PC-9 (cell line): ENCODE data around the gene SIPA1L3. TPM values are rescaled to one million over a fixed set of nuclear protein-coding genes. Genes with fewer than 3 reads are reported as not detected.
"Not testable (repeated sequence)": the region's sequence is repeated elsewhere in the genome, so short reads cannot be mapped to it uniquely, and the experiment has no call there.

Experiments used
- BruUV-seq: library from RNA; stranded (reverse); fragments of 400-500 nt; replicated peaks from 2 replicates; lab custom pipeline; 2021; lab: Mats Ljungman, UMichigan
- CTCF ChIA-PET: fragments of 300-600 bp; sonication (Branson Sonifier 250); formaldehyde crosslinking; loops from one replicate; lab custom pipeline; 2022; ENCODE audit warnings: antibody characterized with exemption; lab: Charles Lee
- POLR2A ChIA-PET: fragments of 300-600 bp; sonication (Branson Sonifier 250); formaldehyde crosslinking; loops from one replicate; lab custom pipeline; 2022; ENCODE audit warnings: antibody characterized with exemption; ENCODE audit not compliant: unreplicated experiment; lab: Charles Lee
- DNase-seq, 2 experiments: peaks; one replicate each; pipeline versions ENCODE4 v3.0.0 to v3.0.0-alpha.2; 2015 to 2022; ENCODE audit warnings: mixed read lengths in 1 of 2
- H2AFZ ChIP-seq: fragments of 200-600 bp; sonication (generic); 2 replicates; pipeline ENCODE4 v1.8.1; 2017; ENCODE audit warnings: antibody characterized with exemption
- H3F3A ChIP-seq: fragments of 200-600 bp; sonication (generic); 2 replicates; pipeline ENCODE4 v1.8.1; 2017; ENCODE audit warnings: antibody characterized with exemption, mild to moderate bottlenecking, low read depth; ENCODE audit not compliant: insufficient read depth
- H3K27ac ChIP-seq: fragments of 200-600 bp; sonication (generic); 2 replicates; pipeline ENCODE4 v1.6.1; 2016; ENCODE audit warnings: mixed run types
- H3K27me3 ChIP-seq: fragments of 200-600 bp; sonication (generic); 2 replicates; pipeline ENCODE4 v1.6.1; 2016; ENCODE audit warnings: low read depth, mixed run types; ENCODE audit not compliant: insufficient read depth
- H3K36me3 ChIP-seq: fragments of 200-600 bp; sonication (generic); 2 replicates; pipeline ENCODE4 v1.6.1; 2016; ENCODE audit warnings: low read depth, mixed run types
- H3K4me1 ChIP-seq: fragments of 200-600 bp; sonication (generic); replicated peaks from 2 replicates; pipeline ENCODE4 v1.6.1; 2016; ENCODE audit warnings: mixed run types; ENCODE audit not compliant: insufficient read depth
- H3K4me2 ChIP-seq: fragments of 200-600 bp; sonication (generic); 2 replicates; pipeline ENCODE4 v1.6.1; 2017; ENCODE audit warnings: mixed run types
- H3K4me3 ChIP-seq: fragments of 200-600 bp; sonication (generic); 2 replicates; pipeline ENCODE4 v1.6.1; 2016; ENCODE audit warnings: mixed run types
- H3K79me2 ChIP-seq: fragments of 200-600 bp; sonication (generic); 2 replicates; pipeline ENCODE4 v1.6.1; 2017; ENCODE audit warnings: low read depth, mixed run types
- H3K9me2 ChIP-seq: fragments of 200-600 bp; sonication (generic); 2 replicates; pipeline ENCODE4 v1.8.1; 2017; ENCODE audit warnings: mild to moderate bottlenecking; ENCODE audit not compliant: insufficient read depth
- H3K9me3 ChIP-seq: fragments of 200-600 bp; sonication (generic); 2 replicates; pipeline ENCODE4 v1.8.1; 2016; ENCODE audit warnings: low read depth; ENCODE audit not compliant: insufficient read depth
- H4K20me1 ChIP-seq: fragments of 200-600 bp; sonication (generic); 2 replicates; pipeline ENCODE4 v1.8.1; 2017; ENCODE audit not compliant: insufficient read depth
- EZH2 ChIP-seq: fragments of 200-600 bp; sonication (generic); IDR thresholded peaks from 2 replicates; pipeline ENCODE4 v1.8.0; 2017; ENCODE audit warnings: antibody characterized with exemption, low read depth
- intact Hi-C: fragments of 100-400 bp; cut with micrococcal nuclease; formaldehyde crosslinking; loops from one replicate; pipeline ENCODE4 v1.10.0; 2022; ENCODE audit not compliant: unreplicated experiment
- total RNA-seq: library from RNA; stranded (reverse); gene quantifications from 2 replicates; pipeline ENCODE4 v1.2.3, GENCODE V29; 2021
- TF ChIP-seq, protein P1 (sequence below): fragments of 200-600 bp; sonication (generic); conservative IDR thresholded peaks from 2 replicates; pipeline ENCODE4 v1.6.1; 2017; ENCODE audit warnings: mixed run types, antibody characterized with exemption, mild to moderate bottlenecking, moderate library complexity

The SIPA1L3 gene
- total RNA-seq, 1 experiment from 2014 or later = 55.2 TPM

DNA sequence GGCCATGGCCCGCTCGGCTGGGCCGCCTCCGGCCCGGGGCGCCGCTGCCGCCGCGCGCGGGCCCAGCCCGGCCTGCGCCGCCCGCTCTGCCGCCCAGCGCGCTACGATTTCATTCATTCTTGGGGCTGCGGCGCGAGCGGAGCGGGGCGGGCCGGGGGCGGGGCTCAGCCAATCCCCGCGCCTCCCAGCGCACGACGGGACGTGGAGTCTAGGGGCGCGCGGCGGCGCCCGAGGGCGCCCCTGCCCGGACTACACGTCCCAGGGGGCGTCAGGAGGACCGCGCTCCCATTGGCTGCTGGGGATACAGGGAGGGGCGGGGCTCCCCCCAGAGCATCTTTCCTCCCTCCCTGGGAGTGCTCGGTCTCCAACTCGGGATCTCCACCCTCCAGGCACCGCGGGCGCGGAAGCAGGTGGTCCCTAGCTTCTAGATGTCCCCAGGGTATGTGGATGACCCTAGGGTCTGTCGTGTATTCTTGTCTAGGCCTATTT lies 322.6 kb downstream of the SIPA1L3 start:
- 0 out of 2 replicates have a peak, but pooled peaks cover 6% of the 10 kb centered on the region for H3K4me1 ChIP-seq
- H3K4me2 ChIP-seq = peak overlapping the region; percentile 68; the same call in 1 of the 2 replicates
- peaks cover 11% of the 10 kb centered on the region for H3F3A ChIP-seq
- H3K79me2 ChIP-seq = no peaks in the 10 kb centered on the region
- intact Hi-C loops = loop anchor here (5.0 to 10.0 kb wide), 3 partner anchors 158 to 405 kb away; partner anchors contain the start of genes FAM98C, GGN and SPRED3
- no peak overlapping the region for H3K27ac ChIP-seq
- no TSS peak for BruUV-seq
- no peaks in the 10 kb centered on the region for H3K36me3 ChIP-seq
- no peaks in the 10 kb centered on the region for H3K9me3 ChIP-seq
- ChIA-PET CTCF (no interaction called here), POLR2A (no interaction called here)
- H3K9me2 ChIP-seq = no peaks in the 10 kb centered on the region
- peak in 1 of 2 experiments; percentile 56 for DNase-seq
- TF ChIP-seq, protein P1, sequence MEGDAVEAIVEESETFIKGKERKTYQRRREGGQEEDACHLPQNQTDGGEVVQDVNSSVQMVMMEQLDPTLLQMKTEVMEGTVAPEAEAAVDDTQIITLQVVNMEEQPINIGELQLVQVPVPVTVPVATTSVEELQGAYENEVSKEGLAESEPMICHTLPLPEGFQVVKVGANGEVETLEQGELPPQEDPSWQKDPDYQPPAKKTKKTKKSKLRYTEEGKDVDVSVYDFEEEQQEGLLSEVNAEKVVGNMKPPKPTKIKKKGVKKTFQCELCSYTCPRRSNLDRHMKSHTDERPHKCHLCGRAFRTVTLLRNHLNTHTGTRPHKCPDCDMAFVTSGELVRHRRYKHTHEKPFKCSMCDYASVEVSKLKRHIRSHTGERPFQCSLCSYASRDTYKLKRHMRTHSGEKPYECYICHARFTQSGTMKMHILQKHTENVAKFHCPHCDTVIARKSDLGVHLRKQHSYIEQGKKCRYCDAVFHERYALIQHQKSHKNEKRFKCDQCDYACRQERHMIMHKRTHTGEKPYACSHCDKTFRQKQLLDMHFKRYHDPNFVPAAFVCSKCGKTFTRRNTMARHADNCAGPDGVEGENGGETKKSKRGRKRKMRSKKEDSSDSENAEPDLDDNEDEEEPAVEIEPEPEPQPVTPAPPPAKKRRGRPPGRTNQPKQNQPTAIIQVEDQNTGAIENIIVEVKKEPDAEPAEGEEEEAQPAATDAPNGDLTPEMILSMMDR = no peak
- no peak for TF ChIP-seq EZH2
- no peak overlapping the region for H2AFZ ChIP-seq
- no peak overlapping the region for H3K4me3 ChIP-seq
- H3K27me3 ChIP-seq = peaks cover 14% of the 10 kb centered on the region; the same call in 1 of the 2 replicates
- H4K20me1 ChIP-seq = no peaks in the 10 kb centered on the region

GRCh38 chr19:38230506-38231133 lies 323.6 kb downstream of the SIPA1L3 start:
- POLR2A ChIA-PET = interaction anchor here (0.7 kb wide), 1 partner anchor 25 kb away, joined by 6 read pairs; no protein-coding TSS in a partner anchor
- H3K9me3 ChIP-seq, H3K9me2 ChIP-seq, H3K4me3 ChIP-seq, BruUV-seq, H3K79me2 ChIP-seq, H2AFZ ChIP-seq, H3K4me1 ChIP-seq, H3K36me3 ChIP-seq, H4K20me1 ChIP-seq, H3K4me2 ChIP-seq, H3K27ac ChIP-seq, DNase-seq: not testable (repeated sequence)
- peaks cover 11% of the 10 kb centered on the region for H3F3A ChIP-seq
- CTCF ChIA-PET = interaction anchor here (0.6 kb wide), 1 partner anchor 108 kb away, joined by 6 read pairs; no protein-coding TSS in a partner anchor
- H3K27me3 ChIP-seq = peaks cover 14% of the 10 kb centered on the region; the same call in 1 of the 2 replicates
- intact Hi-C loops = loop anchor here (5.0 to 10.0 kb wide), 3 partner anchors 157 to 404 kb away; partner anchors contain the start of genes FAM98C, GGN and SPRED3

GRCh38 chr19:38231918-38232317 lies 324.9 kb downstream of the SIPA1L3 start:
- H3K79me2 ChIP-seq = no peaks in the 10 kb centered on the region
- no peaks in the 10 kb centered on the region for H3K9me2 ChIP-seq
- H2AFZ ChIP-seq = no peak overlapping the region
- peaks cover 14% of the 10 kb centered on the region; the same call in 1 of the 2 replicates for H3K27me3 ChIP-seq
- H3K4me1 ChIP-seq = 0 out of 2 replicates have a peak, but pooled peaks cover 6% of the 10 kb centered on the region
- H3K36me3 ChIP-seq = no peaks in the 10 kb centered on the region
- H4K20me1 ChIP-seq = no peaks in the 10 kb centered on the region
- no peak overlapping the region for H3K27ac ChIP-seq
- H3F3A ChIP-seq = peaks cover 11% of the 10 kb centered on the region
- no peak for DNase-seq
- no peak overlapping the region for H3K4me2 ChIP-seq
- H3K4me3 ChIP-seq = no peak overlapping the region
- POLR2A ChIA-PET = interaction anchor here (0.7 kb wide), 1 partner anchor 277 kb away, joined by 3 read pairs; no protein-coding TSS in a partner anchor
- no TSS peak for BruUV-seq
- intact Hi-C loops = loop anchor here (2.0 to 10.0 kb wide), 4 partner anchors 155 to 403 kb away; partner anchors contain the start of genes FAM98C, GGN and SPRED3
- CTCF ChIA-PET = no interaction called here
- no peaks in the 10 kb centered on the region for H3K9me3 ChIP-seq
- TF ChIP-seq, protein P1 = no peak
- no peak for TF ChIP-seq EZH2
